Heart left ventricle (tissue), 13 donors: Measurements from ENCODE around the gene SLC28A2.

Source experiments
- POLR2A ChIP-seq, 2 donors: fragments of 450-650 bp; IDR thresholded peaks; one replicate each; pipeline ENCODE4 v1.6.1; 2017; ENCODE audit warnings: antibody characterized with exemption in 2 of 2, mild to moderate bottlenecking in 2 of 2, moderate library complexity in 2 of 2
- TF ChIP-seq, protein P1 (sequence below), 12 donors: fragments of 200-600 bp; sonication (generic) in 4 of 12; IDR thresholded peaks; one replicate each; pipeline versions ENCODE4 v1.5.0 to v1.8.0; 2018 to 2022; ENCODE audit warnings: antibody characterized with exemption in 12 of 12, mild to moderate bottlenecking in 5 of 12
- donor health status: ischemic (EF 13 %, LVEDD 7.1; RV severe dilation, severe dysfunction).
- donor health status: DM: no; HTN: yes; CAD: no.
- donor health status: DM: no; HTN: no; CAD: no.
- donor health status: ischemic (EF 25% LVEDD 6.9; RV normal size, moderate dysfunction).
- donor health status: ischemic (EF 25% LVEDD 5.7; RV mildly dilated, moderate dysfunction).
- donor health status: ischemic (EF 35%, LVEDD 5.7; RV mildly dilated, moderate dysfunction).
- donor health status: nonischemic (EF 11% LVEDD 7.7; RV severe dilation, severe dysfunction).
- donor health status: DM: yes; HTN: yes; CAD: no.
- donor health status: PGD.
- donor health status: ischemic (EF 29% LVEDD 5.4; RV normal size, mild dysfunction).
- donor health status: nonischemic (EF 23%, LVEDD 6.1; RV moderate dilation, normal function).

DNA sequence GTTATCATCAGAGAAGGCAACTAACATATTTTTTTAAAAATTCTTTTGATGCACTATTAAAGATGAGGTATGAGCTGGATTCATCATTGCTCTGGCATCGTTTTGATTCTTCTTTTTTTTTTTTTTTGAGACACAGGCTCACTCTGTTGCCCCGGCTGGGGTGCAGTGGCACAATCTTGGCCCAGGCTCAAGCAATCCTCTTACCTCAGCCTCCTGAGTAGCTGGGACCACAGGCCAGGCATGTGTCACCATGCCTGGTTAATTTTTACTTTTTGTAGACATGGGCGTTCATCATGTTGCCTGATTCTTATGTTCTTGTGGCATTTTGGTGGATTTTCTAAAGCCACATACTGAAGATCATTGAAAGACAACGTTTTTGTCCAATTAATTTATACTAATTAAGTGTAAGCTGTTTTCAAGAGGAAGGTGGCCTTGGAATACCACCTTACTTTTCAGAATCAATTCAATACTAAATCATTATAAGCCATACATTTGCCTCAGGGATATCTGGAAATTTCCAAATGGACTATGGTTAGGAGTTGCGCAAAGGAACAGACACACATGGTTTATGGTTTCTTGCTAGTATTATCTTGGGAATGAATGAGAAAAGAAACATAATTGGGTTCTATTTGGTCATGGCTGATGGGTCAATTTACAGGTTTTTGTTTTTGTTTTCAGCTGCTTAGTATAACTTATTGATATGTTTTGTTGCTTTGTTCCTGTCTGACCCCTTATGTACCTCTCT, 22.8 kb downstream of the SLC28A2 start:
- TF ChIP-seq, protein P1, sequence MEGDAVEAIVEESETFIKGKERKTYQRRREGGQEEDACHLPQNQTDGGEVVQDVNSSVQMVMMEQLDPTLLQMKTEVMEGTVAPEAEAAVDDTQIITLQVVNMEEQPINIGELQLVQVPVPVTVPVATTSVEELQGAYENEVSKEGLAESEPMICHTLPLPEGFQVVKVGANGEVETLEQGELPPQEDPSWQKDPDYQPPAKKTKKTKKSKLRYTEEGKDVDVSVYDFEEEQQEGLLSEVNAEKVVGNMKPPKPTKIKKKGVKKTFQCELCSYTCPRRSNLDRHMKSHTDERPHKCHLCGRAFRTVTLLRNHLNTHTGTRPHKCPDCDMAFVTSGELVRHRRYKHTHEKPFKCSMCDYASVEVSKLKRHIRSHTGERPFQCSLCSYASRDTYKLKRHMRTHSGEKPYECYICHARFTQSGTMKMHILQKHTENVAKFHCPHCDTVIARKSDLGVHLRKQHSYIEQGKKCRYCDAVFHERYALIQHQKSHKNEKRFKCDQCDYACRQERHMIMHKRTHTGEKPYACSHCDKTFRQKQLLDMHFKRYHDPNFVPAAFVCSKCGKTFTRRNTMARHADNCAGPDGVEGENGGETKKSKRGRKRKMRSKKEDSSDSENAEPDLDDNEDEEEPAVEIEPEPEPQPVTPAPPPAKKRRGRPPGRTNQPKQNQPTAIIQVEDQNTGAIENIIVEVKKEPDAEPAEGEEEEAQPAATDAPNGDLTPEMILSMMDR (IDR thresholded peaks at IDR 0.05) = no peak
- no peak for TF ChIP-seq POLR2A (IDR thresholded peaks at IDR 0.05)
